Tracheal epithelial cell (primary cell): ENCODE data around the gene TRIM39. TPM values are rescaled to one million over a fixed set of nuclear protein-coding genes. Genes with fewer than 3 reads are reported as not detected.

Experiments
- total RNA-seq: library from RNA; depleted of rRNA; stranded (reverse); fragments of >200 nt; gene quantifications from 2 replicates; pipeline ENCODE4 v1.2.1, GENCODE V29; 2014

The TRIM39 gene
- 10.9 and 12.5 TPM in 2 replicates for total RNA-seq

GRCh38 chr6:30326526-30327231 lies at the start of gene TRIM39:
Gene TRIM39 (plus strand): TSS chr6:30326927. CDS start chr6:30329318, 2,391 bp downstream.

GRCh38 chr6:30344868-30345671 lies 18.3 kb downstream of the TRIM39 start, which contains the start of gene RPP21:
Gene RPP21 (plus strand): TSS chr6:30345156. CDS start chr6:30345172, 16 bp downstream.

Other genes with a start within 250 kb of the TRIM39 start
- gene TRIM31, start 213.8 kb upstream of the TRIM39 start, total RNA-seq, result 0.21 TPM in 1 of 2 replicates, not detected in the other
- not detected in 2 replicates for gene TRIM40, start 190.8 kb upstream of the TRIM39 start, total RNA-seq
- gene TRIM10, start 165.7 kb upstream of the TRIM39 start, total RNA-seq, result not detected in 2 replicates
- under 0.01 TPM in 1 of 2 replicates, not detected in the other for gene TRIM15, start 163.4 kb upstream of the TRIM39 start, total RNA-seq
- gene TRIM26, start 113.5 kb upstream of the TRIM39 start, total RNA-seq, result 16.4 and 24.3 TPM in 2 replicates
- 39.5 and 44.8 TPM in 2 replicates for gene RPP21, start 18.2 kb downstream of the TRIM39 start, total RNA-seq
- gene HLA-E, start 162.6 kb downstream of the TRIM39 start, total RNA-seq, result 168 and 253 TPM in 2 replicates
- gene GNL1, start 229.6 kb downstream of the TRIM39 start, total RNA-seq, result 33.9 and 42.4 TPM in 2 replicates
- 0.72 and 1.5 TPM in 2 replicates for gene PRR3, start 230.4 kb downstream of the TRIM39 start, total RNA-seq
- gene ABCF1, start 244.5 kb downstream of the TRIM39 start, total RNA-seq, result 25.6 and 37.8 TPM in 2 replicates